Putamen (tissue), 1 donor: Measurements from ENCODE around the gene DGKI.

Source experiments
- DNase-seq: peaks from one replicate; pipeline ENCODE4 v3.0.0-alpha.2; 2016; ENCODE audit warnings: low spot score

The DGKI gene

GRCh38 chr7:137846827-137847567, at the start of gene DGKI:
TSS of gene DGKI (minus strand) at chr7:137846974.
- DNase-seq: peak; percentile 78

- DNase-seq: no peak
These were observed 48.8 kb upstream of the DGKI start for GRCh38 chr7:137895301-137896221.

- DNase-seq: no peak
These were observed 46.5 kb upstream of the DGKI start for GRCh38 chr7:137893143-137893742.

- no peak for DNase-seq
These were observed 44.4 kb upstream of the DGKI start for GRCh38 chr7:137891016-137891655.

GRCh38 chr7:137890449-137890921, 43.7 kb upstream of the DGKI start:
- no peak for DNase-seq

- DNase-seq: no peak
These were observed 41.5 kb upstream of the DGKI start for GRCh38 chr7:137888241-137888640.

GRCh38 chr7:137886746-137887145, 40.0 kb upstream of the DGKI start:
- no peak for DNase-seq

GRCh38 chr7:137886281-137886680, 39.5 kb upstream of the DGKI start:
- no peak for DNase-seq

GRCh38 chr7:137885678-137886077, 38.9 kb upstream of the DGKI start:
- DNase-seq: no peak

GRCh38 chr7:137882806-137883205, 36.0 kb upstream of the DGKI start:
- DNase-seq: no peak

- DNase-seq: no peak
These were observed 35.5 kb upstream of the DGKI start for GRCh38 chr7:137882261-137882668.

GRCh38 chr7:137881607-137882260, 35.0 kb upstream of the DGKI start:
- DNase-seq: no peak

GRCh38 chr7:137880432-137880831, 33.7 kb upstream of the DGKI start:
- DNase-seq: no peak

GRCh38 chr7:137879357-137880158, 32.8 kb upstream of the DGKI start:
- no peak for DNase-seq

- DNase-seq: peak; percentile 34
These were observed 31.7 kb upstream of the DGKI start for GRCh38 chr7:137878333-137878961.

GRCh38 chr7:137877027-137877675, 30.4 kb upstream of the DGKI start:
- DNase-seq: no peak

GRCh38 chr7:137875746-137876145, 29.0 kb upstream of the DGKI start:
- no peak for DNase-seq

GRCh38 chr7:137873979-137874777, 27.4 kb upstream of the DGKI start:
- DNase-seq: no peak

- no peak for DNase-seq
These were observed 26.8 kb upstream of the DGKI start for GRCh38 chr7:137873524-137873923.
